ENCODE results near the gene STX19. TPM values are rescaled to one million over a fixed set of nuclear protein-coding genes. Genes with fewer than 3 reads are reported as not detected.
"Not testable (repeated sequence)": the region's sequence is repeated elsewhere in the genome, so short reads cannot be mapped to it uniquely, and the experiment has no call there.

The STX19 gene
- total RNA-seq, 2 experiments from 2014 or later, result not detected

DNA sequence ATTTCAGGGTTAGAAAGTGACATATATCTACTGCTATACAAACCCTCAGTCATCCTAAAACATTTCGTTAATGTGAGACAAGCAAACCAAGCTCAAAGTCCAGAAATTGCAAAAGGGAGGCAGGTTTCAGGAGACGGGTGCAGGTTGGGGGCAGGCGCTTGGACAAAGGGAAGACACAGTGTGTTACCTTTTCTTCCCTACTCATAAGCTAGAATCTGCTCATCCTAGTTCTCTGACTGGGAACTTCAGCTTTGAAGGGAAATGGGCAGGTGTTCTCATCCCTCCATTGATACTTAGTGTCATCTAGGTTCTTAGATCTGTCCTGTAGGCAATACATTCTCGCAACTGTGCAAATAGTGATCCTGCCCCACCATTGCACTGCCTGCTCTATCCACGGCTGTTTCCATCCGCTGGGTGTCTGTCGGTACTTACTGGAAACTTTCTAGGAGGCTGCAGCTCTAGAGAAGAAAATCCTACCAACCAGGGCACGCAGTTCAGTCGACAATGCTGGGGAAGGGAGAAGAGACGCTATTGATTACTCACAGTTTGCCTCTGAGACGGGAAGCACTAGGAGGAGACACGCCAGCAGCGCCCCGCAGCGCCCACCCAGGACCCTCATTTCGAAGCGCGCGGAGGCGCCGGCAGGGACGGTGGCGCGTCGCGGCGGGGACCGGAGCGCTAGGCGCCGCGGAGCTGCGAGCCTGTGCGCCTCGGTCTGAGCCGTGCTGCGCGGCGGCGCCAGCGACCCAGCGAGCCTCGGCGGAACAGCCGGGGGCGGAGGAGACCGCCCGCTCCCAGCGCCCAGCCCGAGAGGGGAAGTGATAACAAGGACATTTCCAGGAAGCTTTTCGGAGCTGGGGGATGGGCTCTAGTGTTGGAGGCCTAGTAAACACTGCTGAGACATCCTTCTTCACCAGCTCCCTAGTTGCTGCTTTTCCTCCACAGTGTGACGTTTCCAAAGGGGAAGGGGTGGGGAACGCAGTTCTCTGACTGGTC lies 55.0 kb downstream of the STX19 start, which contains the start of gene PROS1:
TSS of gene PROS1 (minus strand) at position 766 of the 996 bp plus-strand sequence. CDS start at position 619, 147 bp downstream.
- TF ChIP-seq, protein P1, sequence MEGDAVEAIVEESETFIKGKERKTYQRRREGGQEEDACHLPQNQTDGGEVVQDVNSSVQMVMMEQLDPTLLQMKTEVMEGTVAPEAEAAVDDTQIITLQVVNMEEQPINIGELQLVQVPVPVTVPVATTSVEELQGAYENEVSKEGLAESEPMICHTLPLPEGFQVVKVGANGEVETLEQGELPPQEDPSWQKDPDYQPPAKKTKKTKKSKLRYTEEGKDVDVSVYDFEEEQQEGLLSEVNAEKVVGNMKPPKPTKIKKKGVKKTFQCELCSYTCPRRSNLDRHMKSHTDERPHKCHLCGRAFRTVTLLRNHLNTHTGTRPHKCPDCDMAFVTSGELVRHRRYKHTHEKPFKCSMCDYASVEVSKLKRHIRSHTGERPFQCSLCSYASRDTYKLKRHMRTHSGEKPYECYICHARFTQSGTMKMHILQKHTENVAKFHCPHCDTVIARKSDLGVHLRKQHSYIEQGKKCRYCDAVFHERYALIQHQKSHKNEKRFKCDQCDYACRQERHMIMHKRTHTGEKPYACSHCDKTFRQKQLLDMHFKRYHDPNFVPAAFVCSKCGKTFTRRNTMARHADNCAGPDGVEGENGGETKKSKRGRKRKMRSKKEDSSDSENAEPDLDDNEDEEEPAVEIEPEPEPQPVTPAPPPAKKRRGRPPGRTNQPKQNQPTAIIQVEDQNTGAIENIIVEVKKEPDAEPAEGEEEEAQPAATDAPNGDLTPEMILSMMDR (IDR thresholded peaks at IDR 0.05), result no peak
- H3K4me1 Mint-ChIP-seq (ENCODE audit: low read depth), result peaks cover 17% of the 10 kb centered on the region
- H3K4me3 Mint-ChIP-seq, result peak within 1 kb of the TSS; percentile 81
- H3K9me3 Mint-ChIP-seq, result no peaks in the 10 kb centered on the region
- Histone ChIP-seq H3K27me3 (ENCODE audit: control insufficient read depth in 1 of 2, insufficient read depth in 2 of 2, low read length in 2 of 2) (peaks cover 3 to 11% of the 10 kb centered on the region in 2 experiments), H3K36me3 (ENCODE audit: insufficient read depth, low read length) (no peaks in the 10 kb centered on the region), H3K27ac (ENCODE audit: low read depth in 1 of 2, low read length in 2 of 2) (no peak within 1 kb of the TSS), H3K4me3 (ENCODE audit: low read length) (peak within 1 kb of the TSS; percentile 52), H3K4me1 (ENCODE audit: insufficient read depth, low read length) (peaks cover 10% of the 10 kb centered on the region), H3K9me3 (ENCODE audit: control insufficient read depth in 1 of 2, insufficient read depth in 1 of 2, low read length in 2 of 2) (no peaks in the 10 kb centered on the region)
- intact Hi-C loops (cut with DNase I, micrococcal nuclease), result no loop called here
- H3K36me3 Mint-ChIP-seq (ENCODE audit: low read depth), result no peaks in the 10 kb centered on the region
- peaks cover 18% of the 10 kb centered on the region for H3K27me3 Mint-ChIP-seq
- H3K27ac Mint-ChIP-seq, result no peak within 1 kb of the TSS
- DNase-seq (peak in 12 of 14 experiments; percentile 11 to 70 (median 34)), ATAC-seq (ENCODE audit: poor library complexity) (peak; percentile 90)
- ChIA-PET POLR2A (interaction anchor here (1.2 kb wide), 1 partner anchor 89 kb away, joined by 4 read pairs; the partner anchor contains the start of genes DHFR2 and NSUN3), CTCF (interaction anchor here (1.1 kb wide), 1 partner anchor 96 kb away, joined by 3 read pairs; no protein-coding TSS in a partner anchor)

DNA sequence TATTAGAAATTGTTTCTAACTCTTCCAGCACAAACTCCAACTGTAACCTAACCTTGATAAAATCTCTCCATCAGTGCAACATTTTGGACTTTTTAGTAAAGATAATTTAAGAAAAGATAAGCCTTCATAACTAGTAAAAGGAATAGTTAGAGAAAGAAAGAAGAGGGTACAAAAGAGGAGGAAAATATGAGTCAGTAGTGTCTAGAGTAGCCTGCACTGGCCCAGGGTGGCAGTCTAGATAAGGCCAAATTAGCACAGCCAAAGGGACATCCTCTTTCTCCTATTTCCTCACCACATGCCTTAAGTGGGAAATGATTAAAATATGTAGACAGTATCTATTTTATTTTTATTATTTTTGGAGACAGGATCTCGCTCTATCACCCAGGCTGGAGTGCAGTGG lies 58.4 kb downstream of the STX19 start:
- TF ChIP-seq, protein P1 (IDR thresholded peaks at IDR 0.05), result no peak
- H3K9me3 Mint-ChIP-seq, result no peaks in the 10 kb centered on the region
- H3K4me3 Mint-ChIP-seq, result no peak overlapping the region
- no peak for DNase-seq
- peaks cover 18% of the 10 kb centered on the region for H3K27me3 Mint-ChIP-seq
- peaks cover 12% of the 10 kb centered on the region for H3K4me1 Mint-ChIP-seq (ENCODE audit: low read depth)
- no peaks in the 10 kb centered on the region for H3K36me3 Mint-ChIP-seq (ENCODE audit: low read depth)
- ChIA-PET CTCF (no interaction called here), POLR2A (no interaction called here)
- H3K27ac Mint-ChIP-seq, result no peak overlapping the region
- ATAC-seq (ENCODE audit: poor library complexity), result no peak
- Histone ChIP-seq H3K27me3 (ENCODE audit: control insufficient read depth in 1 of 2, insufficient read depth in 2 of 2, low read length in 2 of 2) (peaks cover 3 to 11% of the 10 kb centered on the region in 2 experiments), H3K27ac (ENCODE audit: low read depth in 1 of 2, low read length in 2 of 2) (no peak overlapping the region), H3K4me1 (ENCODE audit: insufficient read depth, low read length) (peaks cover 10% of the 10 kb centered on the region), H3K36me3 (ENCODE audit: insufficient read depth, low read length) (no peaks in the 10 kb centered on the region), H3K9me3 (ENCODE audit: control insufficient read depth in 1 of 2, insufficient read depth in 1 of 2, low read length in 2 of 2) (no peaks in the 10 kb centered on the region), H3K4me3 (ENCODE audit: low read length) (no peak overlapping the region)
- intact Hi-C loops (cut with DNase I, micrococcal nuclease), result no loop called here

DNA sequence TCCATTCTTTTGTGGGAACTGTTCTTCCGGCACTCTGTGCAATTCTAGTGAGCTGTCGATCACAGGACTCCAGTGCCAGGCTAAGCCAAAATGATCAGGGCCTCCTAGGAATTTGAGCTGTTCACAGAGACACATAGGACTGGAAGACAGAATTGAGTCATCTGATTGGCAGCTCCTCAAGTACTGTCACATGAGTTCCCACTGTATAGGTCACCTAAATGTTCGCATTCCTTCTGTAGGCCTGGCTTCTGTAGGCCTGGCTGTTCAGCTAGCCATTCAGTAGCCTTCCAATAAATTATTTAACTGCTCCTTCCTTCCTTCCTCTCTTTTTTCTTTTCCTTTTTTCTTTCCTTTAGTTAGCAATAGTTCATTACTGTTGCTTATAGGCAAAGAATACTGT lies 59.0 kb downstream of the STX19 start:
- H3K27me3 ChIP-seq (ENCODE audit: control insufficient read depth in 1 of 2, insufficient read depth in 2 of 2, low read length in 2 of 2), result peaks cover 3 to 11% of the 10 kb centered on the region in 2 experiments
- H3K36me3 ChIP-seq (ENCODE audit: insufficient read depth, low read length), result no peaks in the 10 kb centered on the region
- DNase-seq (no peak), ATAC-seq (ENCODE audit: poor library complexity) (no peak)
- CTCF ChIA-PET, result no interaction called here
- Mint-ChIP-seq H3K36me3 (ENCODE audit: low read depth) (no peaks in the 10 kb centered on the region), H3K9me3 (no peaks in the 10 kb centered on the region), H3K27me3 (peaks cover 22% of the 10 kb centered on the region), H3K4me3 (no peak overlapping the region), H3K4me1 (ENCODE audit: low read depth) (peaks cover 12% of the 10 kb centered on the region), H3K27ac (no peak overlapping the region)
- H3K4me1 ChIP-seq (ENCODE audit: insufficient read depth, low read length), result peaks cover 10% of the 10 kb centered on the region
- TF ChIP-seq, protein P1 (IDR thresholded peaks at IDR 0.05), result no peak
- no peak overlapping the region for H3K4me3 ChIP-seq (ENCODE audit: low read length)
- POLR2A ChIA-PET, result no interaction called here
- no peak overlapping the region for H3K27ac ChIP-seq (ENCODE audit: low read depth in 1 of 2, low read length in 2 of 2)
- H3K9me3 ChIP-seq (ENCODE audit: control insufficient read depth in 1 of 2, insufficient read depth in 1 of 2, low read length in 2 of 2), result no peaks in the 10 kb centered on the region
- intact Hi-C loops (cut with DNase I, micrococcal nuclease), result no loop called here

DNA sequence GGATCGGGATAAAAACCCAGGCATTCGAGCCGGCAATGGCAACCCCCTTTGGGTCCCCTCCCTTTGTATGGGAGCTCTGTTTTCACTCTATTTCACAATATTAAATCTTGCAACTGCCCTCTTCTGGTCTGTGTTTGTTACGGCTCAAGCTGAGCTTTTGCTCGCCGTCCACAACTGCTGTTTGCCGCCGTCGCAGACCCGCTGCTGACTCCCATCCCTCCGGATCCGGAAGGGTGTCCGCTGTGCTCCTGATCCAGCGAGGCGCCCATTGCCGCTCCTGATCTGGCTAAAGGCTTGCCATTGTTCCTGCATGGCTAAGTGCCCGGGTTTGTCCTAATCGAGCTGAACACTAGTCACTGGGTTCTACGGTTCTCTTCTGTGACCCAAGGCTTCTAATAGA lies 63.3 kb downstream of the STX19 start:
- POLR2A ChIA-PET, result interaction anchor here (0.7 kb wide), 1 partner anchor 12 kb away, joined by 3 read pairs; no protein-coding TSS in a partner anchor

More for the DNA sequence above, 63.3 kb downstream of the STX19 start:
- DNase-seq; H3K4me1 Mint-ChIP-seq (ENCODE audit: low read depth); H3K36me3 Mint-ChIP-seq (ENCODE audit: low read depth); H3K27ac ChIP-seq (ENCODE audit: low read depth in 1 of 2, low read length in 2 of 2); intact Hi-C loops (cut with DNase I, micrococcal nuclease); CTCF ChIA-PET; H3K9me3 ChIP-seq (ENCODE audit: control insufficient read depth in 1 of 2, insufficient read depth in 1 of 2, low read length in 2 of 2); H3K9me3 Mint-ChIP-seq; H3K27me3 ChIP-seq (ENCODE audit: control insufficient read depth in 1 of 2, insufficient read depth in 2 of 2, low read length in 2 of 2); H3K27me3 Mint-ChIP-seq; H3K4me3 Mint-ChIP-seq; H3K4me3 ChIP-seq (ENCODE audit: low read length); H3K36me3 ChIP-seq (ENCODE audit: insufficient read depth, low read length); H3K4me1 ChIP-seq (ENCODE audit: insufficient read depth, low read length); H3K27ac Mint-ChIP-seq; ATAC-seq (ENCODE audit: poor library complexity): not testable (repeated sequence)

Data from CD4-positive, alpha-beta T cell (primary cell).